Caki2 (cell line): ENCODE results near the gene FAM222A. TPM values are rescaled to one million over a fixed set of nuclear protein-coding genes. Genes with fewer than 3 reads are reported as not detected.

ENCODE experiments used
- DNase-seq: peaks from one replicate; pipeline ENCODE4 v3.0.0-alpha.2; 2015; ENCODE audit warnings: low read depth
- in situ Hi-C: cut with HindIII; loops from 2 replicates; pipeline ENCODE4 v1.10.0; 2016; ENCODE audit warnings: low sequenced_read_pairs, low pct_unique_long_range_greater_than_20kb, mixed read lengths
- total RNA-seq: library from RNA; depleted of rRNA; stranded (reverse); fragments of >200 nt; shearing (Covaris generic); gene quantifications from 2 replicates; pipeline ENCODE4 v1.2.3, GENCODE V29; 2014; ENCODE audit warnings: low replicate concordance

FAM222A gene
- total RNA-seq, 1 experiment from 2014 or later, result 0.41 TPM

- in situ Hi-C loops, result no loop called here
- DNase-seq, result no peak
These were observed 5.7 kb downstream of the FAM222A start for GRCh38 chr12:109719123-109720022.

GRCh38 chr12:109720152-109720856 is 6.7 kb downstream of the FAM222A start:
- in situ Hi-C loops, result no loop called here
- DNase-seq, result no peak

GRCh38 chr12:109720857-109721189 is 7.2 kb downstream of the FAM222A start:
- DNase-seq, result no peak
- in situ Hi-C loops, result no loop called here

GRCh38 chr12:109721276-109721675 is 7.7 kb downstream of the FAM222A start:
- in situ Hi-C loops, result no loop called here
- DNase-seq, result no peak

- in situ Hi-C loops, result no loop called here
These were observed 8.5 kb downstream of the FAM222A start for GRCh38 chr12:109722022-109722720.

GRCh38 chr12:109722721-109723094 is 9.1 kb downstream of the FAM222A start:
- in situ Hi-C loops, result no loop called here

More at GRCh38 chr12:109722022-109722720, 8.5 kb downstream of the FAM222A start:
- no peak for DNase-seq

GRCh38 chr12:109723311-109723881 is 9.8 kb downstream of the FAM222A start:
- in situ Hi-C loops, result no loop called here
- DNase-seq, result no peak

More at GRCh38 chr12:109722721-109723094, 9.1 kb downstream of the FAM222A start:
- DNase-seq, result no peak

GRCh38 chr12:109724321-109724892 is 10.8 kb downstream of the FAM222A start:
- in situ Hi-C loops, result no loop called here
- no peak for DNase-seq

- in situ Hi-C loops, result no loop called here
These were observed 11.9 kb downstream of the FAM222A start for GRCh38 chr12:109725321-109726105.

GRCh38 chr12:109726106-109726497 is 12.5 kb downstream of the FAM222A start:
- in situ Hi-C loops, result no loop called here
- no peak for DNase-seq

More at GRCh38 chr12:109725321-109726105, 11.9 kb downstream of the FAM222A start:
- DNase-seq, result no peak

GRCh38 chr12:109726511-109727038 is 12.9 kb downstream of the FAM222A start:
- no peak for DNase-seq
- in situ Hi-C loops, result no loop called here

- in situ Hi-C loops, result no loop called here
- DNase-seq, result no peak
These were observed 13.6 kb downstream of the FAM222A start for GRCh38 chr12:109727039-109727723.

GRCh38 chr12:109727746-109728726 is 14.4 kb downstream of the FAM222A start:
- in situ Hi-C loops, result no loop called here
- DNase-seq, result no peak

- in situ Hi-C loops, result no loop called here
- no peak for DNase-seq
These were observed 15.3 kb downstream of the FAM222A start for GRCh38 chr12:109728921-109729320.

- in situ Hi-C loops, result no loop called here
These were observed 15.8 kb downstream of the FAM222A start for GRCh38 chr12:109729371-109729781.

GRCh38 chr12:109729801-109730200 is 16.2 kb downstream of the FAM222A start:
- DNase-seq, result no peak
- in situ Hi-C loops, result no loop called here

More at GRCh38 chr12:109729371-109729781, 15.8 kb downstream of the FAM222A start:
- no peak for DNase-seq
